Vagina (tissue), 2 donors: Measurements from ENCODE around the gene PHF5A.

ENCODE experiments used
- CTCF ChIP-seq, 3 experiments: fragments of 450-650 bp in 2 of 3; fragments of 200-600 bp in 1 of 3; sonication (generic) in 1 of 3; IDR thresholded peaks; one replicate each; pipeline ENCODE4 v1.5.1; 2017 to 2019; ENCODE audit warnings: antibody characterized with exemption in 3 of 3, mild to moderate bottlenecking in 2 of 3, moderate library complexity in 2 of 3
- POLR2AphosphoS5 ChIP-seq, 2 donors: sonication (generic); formaldehyde crosslinking; IDR thresholded peaks; one replicate each; pipeline ENCODE4 v1.9.0; 2017; ENCODE audit warnings: antibody characterized with exemption in 2 of 2, mild to moderate bottlenecking in 2 of 2, low read depth in 1 of 2; ENCODE audit not compliant: insufficient read depth in 1 of 2

- no peak for TF ChIP-seq POLR2AphosphoS5 (IDR thresholded peaks at IDR 0.05; ENCODE audit: insufficient read depth in 1 of 2, low read depth in 1 of 2)
- TF ChIP-seq CTCF (IDR thresholded peaks at IDR 0.05), result no peak
These were observed 36.3 kb upstream of the PHF5A start for GRCh38 chr22:41504816-41505215.
